ENCODE measurements around the gene SELENOW. TPM values are rescaled to one million over a fixed set of nuclear protein-coding genes. Genes with fewer than 3 reads are reported as not detected.
A peak's percentile ranks its signal among the peaks of the same experiment; 100 is the strongest.

The SELENOW gene
- total RNA-seq, 3 donors from 2014 or later: 297 to 525 (median 450) TPM

- peak; percentile 47 to 78 for DNase-seq (ENCODE audit: low spot score in 2 of 2)
- TF ChIP-seq CTCF (IDR thresholded peaks at IDR 0.05) (peak in 2 of 3 donors; percentile 68 to 71), POLR2AphosphoS5 (IDR thresholded peaks at IDR 0.05) (no peak)
- intact Hi-C loops (cut with DNase I; ENCODE audit: low total_unique reads): no loop called here
- no peaks in the 10 kb centered on the region for H3K36me3 ChIP-seq
- no peaks in the 10 kb centered on the region for H3K27me3 ChIP-seq
- no peak overlapping the region for H3K4me3 ChIP-seq
- H3K4me1 ChIP-seq: no peaks in the 10 kb centered on the region
- no peaks in the 10 kb centered on the region for H3K9me3 ChIP-seq
- H3K27ac ChIP-seq: no peak overlapping the region
Measured at GRCh38 chr19:47790398-47790814, 11.9 kb downstream of the SELENOW start.

- Histone ChIP-seq H3K9me3 (no peaks in the 10 kb centered on the region), H3K4me3 (no peak overlapping the region), H3K27ac (no peak overlapping the region), H3K4me1 (no peaks in the 10 kb centered on the region), H3K27me3 (no peaks in the 10 kb centered on the region), H3K36me3 (no peaks in the 10 kb centered on the region)
- TF ChIP-seq CTCF (IDR thresholded peaks at IDR 0.05) (no peak), POLR2A (IDR thresholded peaks at IDR 0.05) (no peak), POLR2AphosphoS5 (IDR thresholded peaks at IDR 0.05) (no peak)
- intact Hi-C loops (cut with DNase I; ENCODE audit: low total_unique reads): no loop called here
- DNase-seq (ENCODE audit: low spot score in 2 of 2): no peak
Measured at GRCh38 chr19:47792616-47793015, 14.1 kb downstream of the SELENOW start.

- TF ChIP-seq POLR2A (IDR thresholded peaks at IDR 0.05) (no peak), POLR2AphosphoS5 (IDR thresholded peaks at IDR 0.05) (no peak), CTCF (IDR thresholded peaks at IDR 0.05) (no peak)
- peaks cover 0 to 4% of the 10 kb centered on the region in 2 donors for H3K27me3 ChIP-seq
- no peak overlapping the region for H3K4me3 ChIP-seq
- H3K4me1 ChIP-seq: no peaks in the 10 kb centered on the region
- intact Hi-C loops (cut with DNase I; ENCODE audit: low total_unique reads): no loop called here
- no peak for DNase-seq (ENCODE audit: low spot score in 2 of 2)
- no peaks in the 10 kb centered on the region for H3K9me3 ChIP-seq
- no peak overlapping the region for H3K27ac ChIP-seq
- H3K36me3 ChIP-seq: no peaks in the 10 kb centered on the region
Measured at GRCh38 chr19:47794526-47794925, 16.0 kb downstream of the SELENOW start.

GRCh38 chr19:47796785-47797184, 18.3 kb downstream of the SELENOW start:
- TF ChIP-seq POLR2A (IDR thresholded peaks at IDR 0.05): no peak
- TF ChIP-seq CTCF (IDR thresholded peaks at IDR 0.05): no peak
- no peak for TF ChIP-seq POLR2AphosphoS5 (IDR thresholded peaks at IDR 0.05)
- Histone ChIP-seq H3K4me3 (no peak overlapping the region), H3K27ac (no peak overlapping the region), H3K4me1 (no peaks in the 10 kb centered on the region), H3K36me3 (no peaks in the 10 kb centered on the region), H3K9me3 (no peaks in the 10 kb centered on the region), H3K27me3 (peaks cover 0 to 4% of the 10 kb centered on the region in 2 donors)
- intact Hi-C loops (cut with DNase I; ENCODE audit: low total_unique reads): no loop called here
- DNase-seq (ENCODE audit: low spot score in 2 of 2): no peak

GRCh38 chr19:47797996-47798903, 19.7 kb downstream of the SELENOW start:
- H3K27ac ChIP-seq: no peak overlapping the region
- intact Hi-C loops (cut with DNase I; ENCODE audit: low total_unique reads): no loop called here
- no peak overlapping the region for H3K4me3 ChIP-seq
- no peaks in the 10 kb centered on the region for H3K36me3 ChIP-seq
- H3K27me3 ChIP-seq: peaks cover 0 to 4% of the 10 kb centered on the region in 2 donors
- no peaks in the 10 kb centered on the region for H3K4me1 ChIP-seq
- DNase-seq (ENCODE audit: low spot score in 2 of 2): no peak
- H3K9me3 ChIP-seq: no peaks in the 10 kb centered on the region
- TF ChIP-seq POLR2A (IDR thresholded peaks at IDR 0.05) (no peak), CTCF (IDR thresholded peaks at IDR 0.05) (no peak), POLR2AphosphoS5 (IDR thresholded peaks at IDR 0.05) (no peak)

Measured in breast epithelium (tissue), 4 donors.